ENCODE data around the gene MDK. TPM values are rescaled to one million over a fixed set of nuclear protein-coding genes. Genes with fewer than 3 reads are reported as not detected.

MDK gene
- total RNA-seq, 1 experiment from 2014 or later: 699 TPM

- intact Hi-C loops (cut with micrococcal nuclease; ENCODE audit: unreplicated experiment): no loop called here
- H3K27ac Mint-ChIP-seq (ENCODE audit: unreplicated experiment): no peak overlapping the region
- ChIA-PET POLR2A (no interaction called here), CTCF (interaction anchor here (0.8 kb wide), 1 partner anchor 9 kb away, joined by 4 read pairs; no protein-coding TSS in a partner anchor)
- Histone ChIP-seq H3K36me3 (ENCODE audit: control insufficient read depth, insufficient read depth, low read length) (no peaks in the 10 kb centered on the region), H3K4me3 (ENCODE audit: low read depth, low read length) (no peak overlapping the region), H3K27me3 (replicated peaks; ENCODE audit: control insufficient read depth, insufficient read depth, low read length) (no peaks in the 10 kb centered on the region), H3K9me3 (no peaks in the 10 kb centered on the region), H3K4me1 (peaks cover 10% of the 10 kb centered on the region)
- H3K4me3 Mint-ChIP-seq (ENCODE audit: unreplicated experiment): no peak overlapping the region
- BruUV-seq (replicated peaks): no TSS peak
- no peak for TF ChIP-seq CTCF (IDR thresholded peaks at IDR 0.05; ENCODE audit: insufficient read depth in 1 of 2, low read depth in 1 of 2, low read length in 1 of 2, severe bottlenecking in 1 of 2, unreplicated experiment in 1 of 2)
- H3K36me3 Mint-ChIP-seq (ENCODE audit: insufficient read depth, unreplicated experiment): no peaks in the 10 kb centered on the region
- H3K9me3 Mint-ChIP-seq (ENCODE audit: unreplicated experiment): no peaks in the 10 kb centered on the region
- H3K4me1 Mint-ChIP-seq (ENCODE audit: low read depth, unreplicated experiment): peaks cover 8% of the 10 kb centered on the region
- DNase-seq: no peak
- H3K27me3 Mint-ChIP-seq (ENCODE audit: insufficient read depth, unreplicated experiment): no peaks in the 10 kb centered on the region
Observed at GRCh38 chr11:46339816-46340215, 41.7 kb upstream of the MDK start.

GRCh38 chr11:46341454-46341853 lies 40.0 kb upstream of the MDK start:
- Histone ChIP-seq H3K36me3 (ENCODE audit: control insufficient read depth, insufficient read depth, low read length) (no peaks in the 10 kb centered on the region), H3K4me3 (ENCODE audit: low read depth, low read length) (no peak overlapping the region), H3K9me3 (no peaks in the 10 kb centered on the region), H3K4me1 (peaks cover 10% of the 10 kb centered on the region), H3K27me3 (replicated peaks; ENCODE audit: control insufficient read depth, insufficient read depth, low read length) (no peaks in the 10 kb centered on the region)
- no peak overlapping the region for H3K4me3 Mint-ChIP-seq (ENCODE audit: unreplicated experiment)
- no peak for TF ChIP-seq CTCF (IDR thresholded peaks at IDR 0.05; ENCODE audit: insufficient read depth in 1 of 2, low read depth in 1 of 2, low read length in 1 of 2, severe bottlenecking in 1 of 2, unreplicated experiment in 1 of 2)
- intact Hi-C loops (cut with micrococcal nuclease; ENCODE audit: unreplicated experiment): no loop called here
- no peak overlapping the region for H3K27ac Mint-ChIP-seq (ENCODE audit: unreplicated experiment)
- H3K9me3 Mint-ChIP-seq (ENCODE audit: unreplicated experiment): no peaks in the 10 kb centered on the region
- H3K4me1 Mint-ChIP-seq (ENCODE audit: low read depth, unreplicated experiment): peaks cover 10% of the 10 kb centered on the region
- BruUV-seq (replicated peaks): no TSS peak
- POLR2A ChIA-PET: no interaction called here
- H3K27me3 Mint-ChIP-seq (ENCODE audit: insufficient read depth, unreplicated experiment): no peaks in the 10 kb centered on the region
- DNase-seq: no peak
- CTCF ChIA-PET: interaction anchor here (1.0 kb wide), 1 partner anchor 104 kb away, joined by 5 read pairs; no protein-coding TSS in a partner anchor
- H3K36me3 Mint-ChIP-seq (ENCODE audit: insufficient read depth, unreplicated experiment): no peaks in the 10 kb centered on the region

GRCh38 chr11:46342239-46342638 lies 39.2 kb upstream of the MDK start:
- H3K36me3 Mint-ChIP-seq (ENCODE audit: insufficient read depth, unreplicated experiment): peaks cover 6% of the 10 kb centered on the region
- Histone ChIP-seq H3K4me3 (ENCODE audit: low read depth, low read length) (no peak overlapping the region), H3K4me1 (peaks cover 10% of the 10 kb centered on the region), H3K36me3 (ENCODE audit: control insufficient read depth, insufficient read depth, low read length) (no peaks in the 10 kb centered on the region), H3K27me3 (replicated peaks; ENCODE audit: control insufficient read depth, insufficient read depth, low read length) (no peaks in the 10 kb centered on the region), H3K9me3 (no peaks in the 10 kb centered on the region)
- no peaks in the 10 kb centered on the region for H3K9me3 Mint-ChIP-seq (ENCODE audit: unreplicated experiment)
- DNase-seq: no peak
- no peak for TF ChIP-seq CTCF (IDR thresholded peaks at IDR 0.05; ENCODE audit: insufficient read depth in 1 of 2, low read depth in 1 of 2, low read length in 1 of 2, severe bottlenecking in 1 of 2, unreplicated experiment in 1 of 2)
- no peak overlapping the region for H3K27ac Mint-ChIP-seq (ENCODE audit: unreplicated experiment)
- H3K4me3 Mint-ChIP-seq (ENCODE audit: unreplicated experiment): no peak overlapping the region
- intact Hi-C loops (cut with micrococcal nuclease; ENCODE audit: unreplicated experiment): no loop called here
- ChIA-PET POLR2A (no interaction called here), CTCF (no interaction called here)
- no TSS peak for BruUV-seq (replicated peaks)
- H3K4me1 Mint-ChIP-seq (ENCODE audit: low read depth, unreplicated experiment): peaks cover 15% of the 10 kb centered on the region
- no peaks in the 10 kb centered on the region for H3K27me3 Mint-ChIP-seq (ENCODE audit: insufficient read depth, unreplicated experiment)

Measured in Caco-2 (cell line).